ENCODE results near the gene FIBCD1.
"Not testable (repeated sequence)": the region's sequence is repeated elsewhere in the genome, so short reads cannot be mapped to it uniquely, and the experiment has no call there.

Gene FIBCD1

GRCh38 chr9:130921300-130921988, 17.6 kb downstream of the FIBCD1 start:
- no peak for DNase-seq

DNA sequence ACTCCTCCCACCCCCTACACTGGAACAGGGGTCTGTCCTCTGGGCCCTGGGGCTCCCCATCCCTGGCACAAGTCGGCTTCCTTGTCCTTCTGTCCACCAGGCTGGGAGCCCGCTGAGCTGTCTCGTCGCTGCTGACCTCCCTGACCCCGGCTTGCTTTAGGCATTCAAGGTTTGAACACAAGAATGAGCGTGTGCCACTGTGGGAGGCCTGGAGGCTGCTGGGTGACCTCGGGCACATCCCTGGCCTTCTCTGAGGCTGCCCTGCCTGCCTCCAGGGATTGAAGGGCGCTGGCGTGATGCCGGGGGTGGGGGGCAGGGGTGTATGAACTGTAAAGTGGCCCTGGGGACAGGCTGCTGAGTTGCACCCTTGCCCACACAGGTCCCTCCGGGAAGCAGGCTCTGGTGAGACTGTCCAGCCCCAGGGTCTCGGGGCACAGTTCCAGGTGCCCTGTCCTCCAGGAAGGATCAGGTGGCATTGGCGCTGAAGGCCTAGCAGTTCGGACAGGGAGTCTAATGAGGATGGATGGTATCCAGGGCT, 18.2 kb downstream of the FIBCD1 start:
- DNase-seq, result no peak

DNA sequence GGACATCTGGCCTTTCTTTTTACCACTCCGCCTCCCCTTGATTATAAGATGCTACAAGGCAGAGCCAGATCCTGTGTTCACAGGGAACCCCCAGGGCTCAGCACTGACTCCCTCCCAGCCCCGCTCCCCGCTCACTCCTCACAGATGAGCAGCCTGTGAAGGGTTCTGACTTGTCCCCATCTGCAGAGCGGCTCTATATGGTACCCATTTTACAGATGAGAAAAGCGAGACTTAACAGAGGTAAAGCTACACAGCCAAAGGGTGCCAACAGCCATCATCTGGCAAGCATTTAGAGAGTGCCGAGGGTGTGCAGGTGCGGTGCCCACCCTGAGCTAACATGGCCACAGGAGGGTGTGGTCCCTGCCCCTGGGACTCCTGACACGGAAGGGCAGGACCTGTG, 18.8 kb downstream of the FIBCD1 start:
- DNase-seq, result no peak

DNA sequence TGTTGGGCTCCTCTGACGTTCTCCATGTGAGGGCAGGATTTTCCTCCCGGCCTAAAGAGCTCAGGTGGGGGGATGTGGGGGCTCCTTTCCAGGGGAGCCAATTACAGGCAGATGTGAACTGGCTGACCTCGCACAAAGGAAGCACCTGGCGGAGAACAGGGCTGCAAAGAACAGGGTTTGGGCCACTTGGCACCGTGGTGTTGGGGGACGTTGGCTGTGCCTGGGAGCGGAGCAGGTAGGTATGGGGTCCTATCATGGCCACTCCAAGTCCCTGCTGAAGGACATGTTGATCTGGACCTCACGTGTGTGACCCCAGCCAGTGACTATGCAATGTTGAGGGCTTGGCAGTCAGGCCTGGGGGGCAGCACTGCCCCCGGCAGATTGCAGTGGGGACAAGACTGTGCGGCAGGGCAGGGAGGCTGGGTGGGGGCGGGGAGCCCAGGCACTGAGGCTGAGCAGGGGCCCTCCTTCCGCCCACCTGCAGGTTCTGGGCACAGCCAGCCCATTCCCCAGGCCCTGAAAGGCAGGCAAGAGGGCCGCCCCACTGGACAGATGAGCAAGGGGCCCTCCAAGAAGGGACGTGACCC, 19.4 kb downstream of the FIBCD1 start:
- no peak for DNase-seq

GRCh38 chr9:130918826-130919558, 20.1 kb downstream of the FIBCD1 start:
- no peak for DNase-seq

- DNase-seq, result no peak
These were observed 20.8 kb downstream of the FIBCD1 start for GRCh38 chr9:130918101-130918825.

DNA sequence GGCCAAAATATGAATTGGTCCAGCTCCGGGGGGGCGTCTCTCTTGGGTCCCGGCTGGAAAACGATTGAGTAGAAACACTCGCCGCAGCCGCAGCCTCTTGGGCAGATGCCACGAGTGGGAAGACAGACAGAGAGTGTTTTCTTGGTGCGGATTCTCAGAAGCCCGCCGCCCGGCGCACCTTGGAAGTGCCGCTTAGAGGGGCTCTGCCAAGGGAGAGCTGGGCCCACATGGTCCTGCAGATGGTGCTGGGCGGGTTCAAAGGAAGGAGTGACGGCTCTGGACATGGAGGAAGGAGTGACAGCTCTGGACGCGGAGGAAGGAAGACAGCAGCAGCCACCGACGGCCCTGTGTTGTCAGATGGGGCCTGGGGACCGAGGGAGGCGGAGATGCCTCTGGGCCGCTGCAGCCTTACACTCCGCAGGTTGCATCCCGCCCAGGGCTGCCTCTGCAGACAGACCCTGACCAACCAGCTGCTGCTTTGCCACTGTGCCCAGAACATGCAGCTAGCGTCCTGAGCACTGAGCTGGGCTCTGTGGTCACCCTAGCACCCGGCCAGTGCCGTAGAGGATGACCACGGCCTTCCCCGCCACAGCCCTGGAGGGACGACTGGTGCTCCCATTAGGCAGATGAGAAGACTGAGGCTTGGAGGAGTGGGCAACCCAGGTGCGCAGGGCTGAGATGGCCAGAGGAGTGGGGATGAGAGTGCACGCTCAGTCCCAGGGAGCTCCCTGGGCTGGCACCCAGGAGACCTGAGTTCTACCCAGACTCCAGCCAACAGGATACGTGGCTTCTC, 21.7 kb downstream of the FIBCD1 start:
- no peak for DNase-seq

DNA sequence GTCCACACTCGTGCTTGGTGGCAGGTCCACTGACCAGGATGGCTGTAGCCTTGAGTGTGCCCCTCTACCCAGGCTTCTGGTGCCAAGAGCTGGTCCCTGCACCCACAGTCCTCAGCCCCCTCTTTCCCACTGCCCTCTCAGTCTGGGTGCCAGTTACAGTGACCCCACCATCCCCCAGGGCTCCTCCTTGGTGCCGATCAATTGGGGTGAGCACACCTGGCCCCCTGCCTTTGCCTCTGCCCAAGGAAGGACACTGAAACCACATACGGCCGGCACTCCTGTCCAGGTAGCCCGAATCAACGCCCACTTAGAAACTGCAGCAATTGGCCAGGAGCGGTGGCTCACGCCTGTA, 24.0 kb downstream of the FIBCD1 start:
- DNase-seq, result no peak

GRCh38 chr9:130914417-130915095, 24.5 kb downstream of the FIBCD1 start:
- DNase-seq, result no peak

DNA sequence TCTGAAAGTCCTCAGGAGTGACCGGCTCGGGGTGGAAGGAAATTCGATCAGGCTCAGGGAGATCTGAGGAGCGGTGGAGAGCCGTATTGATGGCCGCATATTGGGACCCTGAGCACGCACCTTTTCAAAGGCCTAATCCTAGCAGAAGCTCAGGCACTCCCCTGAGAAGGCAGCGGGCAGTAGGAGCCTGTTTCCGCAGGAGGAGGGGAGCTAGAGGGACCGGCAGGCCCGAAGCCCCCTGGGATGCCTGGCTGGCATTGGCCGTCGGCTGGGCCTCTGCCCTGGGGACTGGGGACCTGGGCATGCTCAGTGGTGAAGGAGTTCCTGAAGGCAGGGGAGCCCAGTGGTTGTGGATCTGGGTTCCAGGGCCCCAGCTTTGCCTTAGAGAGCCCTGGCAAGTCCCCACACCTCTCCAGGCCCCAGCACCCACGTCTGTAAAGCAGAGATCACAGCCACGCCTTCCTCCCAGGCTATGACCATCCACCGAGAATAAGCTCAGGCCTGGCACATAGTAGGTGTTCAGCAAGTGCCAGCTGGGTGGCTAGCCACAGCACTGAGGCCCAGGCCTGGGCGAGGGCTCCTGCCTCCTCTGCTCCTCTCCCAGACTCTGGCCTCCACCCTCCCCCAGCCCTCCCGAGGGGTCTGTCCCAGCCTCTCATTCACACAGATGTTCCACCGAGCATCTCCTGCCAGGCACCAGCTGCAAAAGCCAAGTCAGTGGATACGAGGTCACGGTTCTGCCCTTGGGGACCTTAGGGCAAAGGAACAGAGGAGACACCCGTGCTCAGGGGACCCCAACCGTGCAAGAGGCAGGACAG, 25.2 kb downstream of the FIBCD1 start:
- no peak for DNase-seq

GRCh38 chr9:130912932-130913598, 26.0 kb downstream of the FIBCD1 start:
- no peak for DNase-seq

- no peak for DNase-seq
These were observed 27.6 kb downstream of the FIBCD1 start for GRCh38 chr9:130911254-130912049.

DNA sequence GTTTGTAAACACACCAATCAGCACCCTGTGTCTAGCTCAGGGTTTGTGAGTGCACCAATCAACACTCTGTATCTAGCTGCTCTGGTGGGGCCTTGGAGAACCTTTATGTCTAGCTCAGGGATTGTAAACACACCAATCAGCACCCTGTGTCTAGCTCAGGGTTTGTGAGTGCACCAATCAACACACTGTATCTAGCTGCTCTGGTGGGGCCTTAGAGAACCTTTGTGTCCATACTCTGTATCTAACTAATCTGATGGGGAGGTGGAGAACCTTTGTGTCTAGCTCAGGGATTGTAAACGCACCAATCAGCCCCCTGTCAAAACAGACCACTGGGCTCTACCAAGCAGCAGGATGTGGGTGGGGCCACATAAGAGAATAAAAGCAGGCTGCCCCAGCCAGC, 28.4 kb downstream of the FIBCD1 start:
- DNase-seq, result not testable (repeated sequence)

- DNase-seq, result not testable (repeated sequence)
These were observed 29.0 kb downstream of the FIBCD1 start for GRCh38 chr9:130910041-130910440.

DNA sequence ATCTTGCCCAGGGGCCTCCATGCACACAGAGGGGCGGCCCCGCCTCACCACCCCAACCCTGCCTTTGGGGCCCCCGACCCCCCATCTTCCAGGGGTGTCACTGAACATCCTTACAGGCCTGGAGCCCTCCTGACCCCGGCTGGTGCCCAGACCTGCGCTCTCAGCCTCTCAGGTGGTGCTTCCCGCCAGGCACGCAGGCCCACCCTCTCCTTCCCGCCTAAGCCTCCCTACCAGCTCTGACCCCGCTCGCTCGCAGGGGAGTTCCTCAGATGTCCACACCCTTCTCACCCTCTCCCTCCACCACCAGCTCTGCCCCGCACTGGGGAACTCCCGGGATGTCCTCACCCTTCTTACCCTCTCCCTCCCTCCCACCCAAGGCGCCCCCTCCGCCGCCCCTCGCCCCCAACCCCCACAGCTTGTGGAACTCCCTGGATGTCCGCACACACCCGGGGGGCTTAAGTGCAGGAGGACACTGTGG, 30.1 kb downstream of the FIBCD1 start:
- DNase-seq, result no peak

DNA sequence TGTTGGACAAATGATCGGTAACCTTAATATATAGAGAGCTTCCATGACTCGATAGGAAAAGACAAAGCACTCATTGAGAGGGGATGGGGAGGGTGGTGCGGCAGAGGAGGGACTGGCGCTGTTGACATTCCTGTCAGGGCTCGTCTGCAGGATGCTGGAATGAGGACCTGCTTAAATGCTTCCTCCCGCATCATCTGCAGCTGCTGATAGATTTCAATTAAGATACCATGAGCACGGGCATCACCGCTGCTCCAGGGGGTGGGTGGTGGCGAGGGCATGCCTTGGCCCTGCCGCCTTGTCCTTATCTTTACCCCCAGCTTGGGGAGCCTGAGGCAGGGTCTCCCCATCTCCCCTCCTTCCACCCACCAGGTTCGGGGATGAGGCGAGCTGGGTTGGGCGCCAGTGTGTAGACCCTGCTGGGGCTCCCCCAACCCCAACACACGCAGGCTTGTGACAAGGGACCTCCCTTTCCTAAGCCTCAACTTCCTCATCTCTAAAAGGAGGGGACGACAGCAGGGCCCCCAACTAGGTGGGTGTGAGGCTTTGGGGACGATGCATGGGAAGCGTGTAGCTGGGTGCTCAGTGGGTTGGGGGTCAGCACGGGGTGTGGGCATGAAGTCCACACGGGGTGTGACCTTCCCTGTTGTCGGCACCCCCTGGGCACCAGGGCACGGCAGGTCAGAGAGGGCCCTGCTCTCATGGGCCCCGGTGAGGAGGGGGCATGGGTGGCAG, 30.7 kb downstream of the FIBCD1 start:
- peak in 1 of 2 experiments; percentile 5 for DNase-seq

DNA sequence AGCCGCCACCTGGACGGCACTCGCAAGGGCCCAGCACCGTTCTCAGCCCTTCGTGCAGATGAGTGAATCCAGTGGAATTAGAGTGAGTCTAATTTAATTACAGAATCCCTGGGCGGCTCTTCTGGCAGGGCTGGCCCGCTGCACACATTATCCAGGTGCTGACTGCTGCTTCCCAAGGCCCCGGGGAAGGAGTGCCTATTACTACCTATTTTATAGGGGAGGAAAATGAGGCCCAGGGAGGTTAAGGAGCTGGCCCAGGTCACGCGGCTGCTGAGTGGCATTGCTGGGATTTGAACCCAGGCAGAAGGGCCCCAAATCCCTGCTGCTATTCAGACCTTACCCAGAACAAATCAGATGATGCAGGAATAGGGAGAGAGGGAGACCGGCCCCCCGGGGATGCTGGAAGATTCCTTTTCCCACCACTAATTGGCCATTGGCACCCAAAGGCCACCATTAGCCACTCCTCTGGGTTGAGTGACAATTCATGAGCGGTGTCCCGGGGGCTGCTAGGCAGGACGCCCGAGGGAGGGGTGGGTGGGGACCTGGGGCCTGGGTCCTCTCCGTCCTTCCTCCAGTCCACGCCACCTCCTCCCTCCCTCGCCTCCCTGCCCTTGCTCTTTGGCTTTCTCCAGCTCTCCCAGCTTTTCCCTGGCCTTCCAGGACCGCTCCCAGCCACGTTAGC, 32.2 kb downstream of the FIBCD1 start:
- no peak for DNase-seq

All from Kasumi-1 (cell line).